8988T (cell line): ENCODE data around the gene GIMAP4.
"Not testable (repeated sequence)": the region's sequence is repeated elsewhere in the genome, so short reads cannot be mapped to it uniquely, and the experiment has no call there.

Experiments
- DNase-seq: peaks from one replicate; pipeline ENCODE4 v3.0.0; 2011

The GIMAP4 gene

GRCh38 chr7:150567169-150567568 is at the start of gene GIMAP4:
GIMAP4 (plus strand) TSS chr7:150567390; CDS start chr7:150569902, 2,512 bp downstream.
- DNase-seq = no peak

- no peak for DNase-seq
Measured at GRCh38 chr7:150519310-150519709, 47.9 kb upstream of the GIMAP4 start.

GRCh38 chr7:150520145-150520544 is 47.0 kb upstream of the GIMAP4 start:
- DNase-seq = no peak

GRCh38 chr7:150522931-150523330 is 44.3 kb upstream of the GIMAP4 start:
- DNase-seq = not testable (repeated sequence)

GRCh38 chr7:150524018-150524417 is 43.2 kb upstream of the GIMAP4 start:
- no peak for DNase-seq

GRCh38 chr7:150531704-150532103 is 35.5 kb upstream of the GIMAP4 start:
- DNase-seq = no peak

GRCh38 chr7:150538259-150538658 is 28.9 kb upstream of the GIMAP4 start:
- DNase-seq = no peak

- DNase-seq = no peak
Measured at GRCh38 chr7:150553163-150553562, 14.0 kb upstream of the GIMAP4 start.

GRCh38 chr7:150556521-150557138 is 10.6 kb upstream of the GIMAP4 start:
- no peak for DNase-seq

- DNase-seq = no peak
Measured at GRCh38 chr7:150560486-150560885, 6.7 kb upstream of the GIMAP4 start.

- no peak for DNase-seq
Measured at GRCh38 chr7:150562919-150563318, 4.3 kb upstream of the GIMAP4 start.

GRCh38 chr7:150564006-150564405 is 3.2 kb upstream of the GIMAP4 start:
- no peak for DNase-seq

- no peak for DNase-seq
Measured at GRCh38 chr7:150564566-150564965, 2.6 kb upstream of the GIMAP4 start.

GRCh38 chr7:150565239-150565638 is 2.0 kb upstream of the GIMAP4 start:
- DNase-seq = no peak

GRCh38 chr7:150566123-150566522 is 1.1 kb upstream of the GIMAP4 start:
- DNase-seq = no peak

- DNase-seq = no peak
Measured at GRCh38 chr7:150566572-150566971, 618 bp upstream of the GIMAP4 start.

GRCh38 chr7:150567871-150568301 is 696 bp downstream of the GIMAP4 start:
- no peak for DNase-seq

- DNase-seq = no peak
Measured at GRCh38 chr7:150568714-150569113, 1.5 kb downstream of the GIMAP4 start.

- DNase-seq = no peak
Measured at GRCh38 chr7:150569245-150569955, 2.2 kb downstream of the GIMAP4 start.

GRCh38 chr7:150570556-150571465 is 3.6 kb downstream of the GIMAP4 start:
- no peak for DNase-seq

- no peak for DNase-seq
Measured at GRCh38 chr7:150572496-150572895, 5.3 kb downstream of the GIMAP4 start.

GRCh38 chr7:150579979-150580637 is 12.9 kb downstream of the GIMAP4 start:
- DNase-seq = not testable (repeated sequence)
